Stimulated activated naive CD8-positive, alpha-beta T cell treated with anti-CD3 and anti-CD28 coated beads, Interleukin-15, Interleukin-2, amounts not matched to agents 100 ng/mL and 50 ng/mL, for 24 hours (primary cell): Measurements from ENCODE around the gene FCN3.

Source experiments
- H3K27ac Mint-ChIP-seq: one replicate; pipeline ENCODE4 v1.8.0; 2021; ENCODE audit warnings: mild to moderate bottlenecking, mixed read lengths
- H3K27me3 Mint-ChIP-seq: one replicate; pipeline ENCODE4 v1.8.0; 2021; ENCODE audit warnings: mixed read lengths
- H3K36me3 Mint-ChIP-seq: one replicate; pipeline ENCODE4 v1.8.0; 2021; ENCODE audit warnings: low read depth, mixed read lengths
- H3K4me1 Mint-ChIP-seq: one replicate; pipeline ENCODE4 v1.8.0; 2021; ENCODE audit warnings: low read depth, mixed read lengths
- H3K4me3 Mint-ChIP-seq: one replicate; pipeline ENCODE4 v1.8.0; 2021; ENCODE audit warnings: mild to moderate bottlenecking, mixed read lengths
- H3K9me3 Mint-ChIP-seq: one replicate; pipeline ENCODE4 v1.8.0; 2021; ENCODE audit warnings: mixed read lengths

The FCN3 gene

DNA sequence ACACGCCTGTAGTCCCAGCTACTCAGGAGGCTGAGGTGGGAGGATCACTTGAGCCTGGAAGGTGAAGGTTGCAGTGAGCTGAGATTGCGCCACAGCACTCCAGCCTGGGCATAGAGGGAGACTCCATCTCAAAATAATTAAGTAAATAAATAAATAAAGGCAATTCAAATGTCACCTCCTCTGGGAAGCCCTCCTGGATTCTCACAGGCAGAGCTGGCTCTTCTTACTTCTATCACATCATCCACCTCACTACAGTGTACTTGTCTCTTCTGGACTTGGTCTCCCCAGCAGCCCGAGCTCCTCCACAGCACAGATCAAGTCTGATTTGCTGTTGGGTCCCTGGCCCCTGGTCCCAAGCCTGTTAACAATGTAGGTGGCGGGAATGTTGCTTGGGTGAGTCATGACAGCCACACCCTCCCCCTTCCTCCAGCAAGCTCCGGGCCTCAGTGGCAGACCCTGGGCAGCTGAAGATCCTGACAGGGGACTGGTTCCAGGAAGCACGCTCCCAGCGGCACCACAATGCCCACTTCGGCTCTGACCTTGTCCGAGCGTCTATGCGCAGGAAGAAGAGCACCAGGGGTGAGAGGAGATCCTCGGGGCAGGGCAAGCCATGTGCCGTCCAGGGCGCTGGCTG lies 27.5 kb downstream of the FCN3 start:
- Mint-ChIP-seq H3K4me3 (no peak overlapping the region), H3K27me3 (no peaks in the 10 kb centered on the region), H3K9me3 (no peaks in the 10 kb centered on the region), H3K27ac (no peak overlapping the region), H3K36me3 (peaks cover 3% of the 10 kb centered on the region), H3K4me1 (peaks cover 33% of the 10 kb centered on the region)

DNA sequence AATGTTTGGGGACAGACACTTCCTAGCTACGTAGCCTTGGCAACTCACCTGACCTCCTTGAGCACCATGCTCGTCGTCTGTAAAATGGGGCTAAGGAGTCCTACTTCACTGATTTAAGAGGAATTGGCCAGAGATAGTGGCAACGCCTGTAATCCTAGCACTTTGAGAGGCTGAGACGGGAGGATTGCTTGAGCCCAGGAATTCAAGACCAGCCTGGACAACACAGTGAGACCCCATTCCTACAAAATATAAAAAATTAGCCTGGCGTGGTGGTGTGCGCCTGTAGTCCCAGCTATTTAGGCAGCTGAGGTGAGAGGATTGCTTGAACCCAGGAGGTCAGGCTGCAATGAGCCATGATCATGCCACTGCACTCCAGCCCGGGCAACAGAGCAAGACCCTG lies 28.3 kb downstream of the FCN3 start:
- H3K27me3 Mint-ChIP-seq: no peaks in the 10 kb centered on the region
- H3K4me3 Mint-ChIP-seq: no peak overlapping the region
- no peaks in the 10 kb centered on the region for H3K9me3 Mint-ChIP-seq
- H3K36me3 Mint-ChIP-seq: peaks cover 3% of the 10 kb centered on the region
- H3K4me1 Mint-ChIP-seq: peaks cover 39% of the 10 kb centered on the region
- H3K27ac Mint-ChIP-seq: peak overlapping the region; percentile 14

DNA sequence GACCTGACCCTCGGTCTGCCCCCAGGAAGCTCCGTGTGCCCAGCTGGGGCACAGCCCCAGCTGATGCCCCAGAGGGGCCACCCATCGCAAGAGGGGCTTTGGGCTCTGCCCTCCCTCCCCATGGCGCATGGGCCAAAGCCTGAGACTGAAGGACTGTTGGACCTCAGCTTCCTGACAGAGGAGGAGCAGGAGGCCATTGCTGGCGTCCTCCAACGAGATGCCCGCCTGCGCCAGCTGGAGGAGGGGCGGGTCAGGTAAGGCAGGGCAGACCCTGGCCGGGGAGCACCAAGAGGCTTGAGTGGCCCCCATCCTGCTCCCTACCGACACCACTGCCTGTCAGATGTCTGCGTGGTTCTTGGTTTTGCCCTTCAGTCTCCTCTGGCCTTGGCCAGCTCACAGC lies 29.4 kb downstream of the FCN3 start:
- H3K4me1 Mint-ChIP-seq: peaks cover 50% of the 10 kb centered on the region
- no peak overlapping the region for H3K4me3 Mint-ChIP-seq
- H3K9me3 Mint-ChIP-seq: no peaks in the 10 kb centered on the region
- H3K27me3 Mint-ChIP-seq: no peaks in the 10 kb centered on the region
- no peak overlapping the region for H3K27ac Mint-ChIP-seq
- peaks cover 3% of the 10 kb centered on the region for H3K36me3 Mint-ChIP-seq

DNA sequence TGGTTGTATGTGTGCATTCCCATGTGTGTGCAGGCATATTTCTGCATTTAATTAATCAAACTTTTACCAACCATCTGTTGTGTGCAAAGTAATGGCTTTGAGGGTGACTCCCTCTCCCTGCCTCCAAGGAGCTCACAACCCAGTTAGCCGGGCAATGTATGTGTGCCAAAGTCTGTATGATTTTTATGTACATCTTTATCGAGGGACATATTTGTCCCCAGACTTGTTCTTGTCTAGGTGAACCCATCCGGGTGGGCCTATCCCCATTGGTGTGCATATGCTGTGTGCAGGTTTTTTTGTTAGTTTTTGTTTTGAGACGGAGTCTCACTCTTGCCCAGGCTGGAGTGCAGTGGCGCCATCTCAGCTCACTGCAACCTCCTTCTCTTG lies 31.0 kb downstream of the FCN3 start:
- Mint-ChIP-seq H3K27ac (peak overlapping the region; percentile 87), H3K27me3 (no peaks in the 10 kb centered on the region), H3K36me3 (peaks cover 3% of the 10 kb centered on the region), H3K9me3 (no peaks in the 10 kb centered on the region), H3K4me1 (peaks cover 62% of the 10 kb centered on the region), H3K4me3 (peak overlapping the region; percentile 87)

DNA sequence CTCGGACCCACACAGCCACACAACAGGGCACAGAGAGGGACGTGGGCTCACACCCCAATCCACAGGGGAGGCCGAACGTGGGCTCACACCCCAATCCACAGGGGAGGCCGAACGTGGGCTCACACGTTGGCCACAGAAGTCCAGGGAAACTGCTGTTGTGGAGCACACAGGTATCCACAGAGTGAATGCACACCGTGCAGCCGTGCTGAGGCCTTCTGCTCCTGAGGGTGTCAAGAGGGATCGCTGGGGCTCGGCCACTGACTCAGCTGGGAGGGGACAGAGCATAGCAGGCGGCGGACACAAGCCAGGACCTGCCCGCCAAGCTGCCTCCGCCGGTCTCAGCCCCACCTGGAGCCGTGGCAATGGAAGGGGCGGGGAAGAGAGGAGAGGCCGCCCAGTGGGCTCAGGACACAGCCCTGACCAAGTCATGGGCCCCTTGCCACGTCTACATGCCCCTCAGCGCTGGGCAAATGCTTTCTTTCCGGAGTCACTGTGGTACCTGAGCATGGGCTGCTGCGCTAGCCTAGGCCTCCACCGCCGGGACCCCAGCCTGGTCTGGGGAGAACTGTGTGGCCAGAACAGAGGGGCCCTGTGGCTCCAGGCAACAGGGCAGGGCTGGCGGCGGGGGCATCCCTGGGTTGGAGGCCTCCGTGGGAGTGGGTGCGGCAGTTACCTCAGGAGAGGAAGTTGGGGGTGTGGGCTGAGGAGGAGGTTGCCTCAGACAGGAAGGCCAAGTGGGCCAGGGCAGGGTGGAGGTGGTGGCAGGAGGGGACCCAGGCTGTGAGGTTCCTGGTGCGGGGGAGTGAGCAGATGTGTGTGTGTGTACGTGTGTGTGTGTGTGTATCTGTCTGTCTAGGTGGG lies 31.6 kb downstream of the FCN3 start:
- peaks cover 62% of the 10 kb centered on the region for H3K4me1 Mint-ChIP-seq

DNA sequence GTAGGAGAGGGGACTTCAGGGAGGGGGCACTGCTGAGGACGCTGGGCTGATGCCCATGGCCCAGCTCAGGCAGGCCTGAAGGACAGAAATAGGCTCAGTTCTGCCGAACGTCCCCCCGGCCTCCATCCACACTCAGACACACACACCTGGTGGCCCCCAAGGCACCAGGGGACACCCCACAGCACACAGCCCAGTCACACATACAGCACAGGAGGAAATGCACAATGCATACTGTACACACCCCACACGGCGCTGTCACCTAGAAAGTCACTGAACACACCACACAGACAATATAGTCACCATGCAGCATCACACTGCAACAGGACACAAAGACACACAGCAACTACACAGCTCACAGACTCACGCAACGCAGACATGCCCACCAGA lies 32.2 kb downstream of the FCN3 start:
- no peaks in the 10 kb centered on the region for H3K9me3 Mint-ChIP-seq

More for the DNA sequence above, 31.6 kb downstream of the FCN3 start:
- H3K36me3 Mint-ChIP-seq: peaks cover 3% of the 10 kb centered on the region
- H3K27ac Mint-ChIP-seq: peak overlapping the region; percentile 87
- H3K27me3 Mint-ChIP-seq: no peaks in the 10 kb centered on the region
- H3K9me3 Mint-ChIP-seq: no peaks in the 10 kb centered on the region
- peak overlapping the region; percentile 87 for H3K4me3 Mint-ChIP-seq

DNA sequence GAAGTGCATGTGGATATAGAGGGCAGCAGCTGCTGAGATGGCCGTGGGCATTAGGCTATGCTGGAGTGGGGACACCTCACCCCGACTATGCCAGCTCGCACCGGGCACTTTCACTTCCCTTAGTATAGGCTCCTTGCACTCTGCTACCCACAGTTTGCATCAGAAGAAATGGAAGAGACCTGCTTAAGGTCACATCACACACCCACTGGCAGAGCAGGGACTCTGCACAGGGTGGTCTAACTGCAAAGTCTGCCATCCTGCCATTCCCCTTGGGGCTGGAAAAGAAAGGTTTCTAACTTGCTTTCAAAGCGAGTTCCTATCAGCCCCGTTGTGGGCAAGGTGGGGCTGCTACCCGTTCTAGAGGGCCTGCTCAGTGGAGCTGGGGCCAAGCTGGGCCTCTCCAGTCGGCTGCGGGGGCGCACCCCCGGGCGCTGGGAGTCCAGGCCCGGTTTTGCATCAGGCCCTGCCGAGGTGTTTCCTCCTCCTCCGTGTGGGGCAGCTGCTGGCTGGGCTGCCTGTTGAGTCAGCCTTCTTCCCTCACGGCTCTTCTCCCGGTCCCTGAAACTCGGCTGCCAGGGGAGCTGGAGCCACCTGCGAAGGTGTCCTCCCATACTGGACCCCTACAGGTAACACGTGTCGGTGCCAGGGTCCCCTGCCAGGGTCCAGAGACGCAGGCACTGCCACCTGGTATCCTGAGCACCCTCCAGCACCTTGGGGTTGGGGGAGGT lies 32.9 kb downstream of the FCN3 start, which contains the start of gene SYTL1:
Gene SYTL1 (plus strand): TSS at position 498 of the 728 bp plus-strand sequence. CDS start 3,313 bp downstream, outside the sequence.
- peaks cover 59% of the 10 kb centered on the region for H3K4me1 Mint-ChIP-seq
- H3K27ac Mint-ChIP-seq: peak within 1 kb of the TSS; percentile 87
- H3K4me3 Mint-ChIP-seq: peak within 1 kb of the TSS; percentile 87
- no peaks in the 10 kb centered on the region for H3K9me3 Mint-ChIP-seq
- no peaks in the 10 kb centered on the region for H3K27me3 Mint-ChIP-seq
- H3K36me3 Mint-ChIP-seq: peaks cover 2% of the 10 kb centered on the region

More for the DNA sequence above, 32.2 kb downstream of the FCN3 start:
- peak overlapping the region; percentile 87 for H3K4me3 Mint-ChIP-seq
- H3K27me3 Mint-ChIP-seq: no peaks in the 10 kb centered on the region
- peaks cover 62% of the 10 kb centered on the region for H3K4me1 Mint-ChIP-seq
- peaks cover 3% of the 10 kb centered on the region for H3K36me3 Mint-ChIP-seq
- H3K27ac Mint-ChIP-seq: peak overlapping the region; percentile 87

DNA sequence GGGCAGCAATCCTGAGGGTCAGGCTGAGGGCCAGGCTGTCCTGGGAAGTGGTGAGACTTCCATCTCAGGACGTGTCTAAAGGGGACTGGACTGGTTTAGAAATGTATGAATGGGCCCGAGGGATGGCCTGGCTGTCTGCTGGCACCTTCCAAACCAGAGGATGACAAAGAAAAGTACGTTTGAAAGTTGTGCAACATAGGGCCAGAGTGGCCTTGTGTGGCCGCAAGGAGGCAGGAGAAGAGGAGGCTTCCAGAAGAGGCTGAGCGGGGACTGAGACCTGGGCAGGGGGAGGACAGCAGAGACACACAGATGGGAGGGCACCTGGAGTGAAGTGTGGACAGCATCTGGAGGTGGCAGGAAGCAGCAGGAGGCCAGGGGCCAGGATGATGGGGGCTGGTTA lies 35.4 kb downstream of the FCN3 start:
- Mint-ChIP-seq H3K4me3 (no peak overlapping the region), H3K36me3 (peaks cover 19% of the 10 kb centered on the region)

DNA sequence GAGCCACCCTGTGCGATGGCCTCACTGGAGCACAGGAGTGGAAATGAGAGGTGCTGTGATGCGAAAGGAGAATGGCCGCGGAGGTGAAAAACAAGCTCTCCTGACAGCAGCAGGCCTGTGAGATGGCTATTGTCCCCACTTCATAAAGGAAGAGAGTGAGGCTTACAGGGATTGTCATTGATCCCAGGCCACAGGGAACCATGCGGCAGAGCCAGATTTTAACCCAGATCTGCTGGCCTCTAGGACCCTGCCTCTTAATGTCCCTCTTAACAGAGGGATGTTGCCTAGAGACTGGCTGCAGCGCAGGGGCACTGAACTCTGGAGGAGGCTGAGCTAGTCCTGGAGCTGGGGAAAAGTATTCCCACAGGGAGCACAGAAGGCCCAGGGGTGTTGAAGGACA lies 35.9 kb downstream of the FCN3 start:
- Mint-ChIP-seq H3K27ac (peak overlapping the region; percentile 17), H3K9me3 (no peaks in the 10 kb centered on the region), H3K27me3 (no peaks in the 10 kb centered on the region), H3K4me3 (no peak overlapping the region), H3K4me1 (peaks cover 49% of the 10 kb centered on the region), H3K36me3 (peaks cover 24% of the 10 kb centered on the region)

More for the DNA sequence above, 35.4 kb downstream of the FCN3 start:
- Mint-ChIP-seq H3K27ac (peak overlapping the region; percentile 26), H3K9me3 (no peaks in the 10 kb centered on the region), H3K27me3 (no peaks in the 10 kb centered on the region), H3K4me1 (peaks cover 54% of the 10 kb centered on the region)

DNA sequence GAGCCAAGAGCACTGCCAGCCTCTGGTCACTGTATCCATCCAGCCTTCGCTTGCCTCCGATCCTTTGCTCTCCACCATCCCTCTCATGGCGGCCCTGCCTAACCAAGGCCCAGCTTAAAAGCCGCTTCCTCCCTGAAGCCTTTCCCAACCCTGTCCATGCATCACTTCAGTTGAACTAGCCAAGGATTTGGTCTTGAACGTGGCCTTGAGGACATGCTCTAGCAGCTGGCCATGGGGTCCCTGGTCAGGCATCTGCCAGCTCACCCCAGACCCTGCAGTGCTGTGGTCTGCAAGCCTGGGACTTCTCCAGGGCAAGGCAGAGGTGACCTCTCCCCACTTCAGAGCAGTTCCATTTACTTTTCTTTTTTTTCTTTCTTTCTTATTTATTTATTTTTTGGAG lies 37.9 kb downstream of the FCN3 start:
- Mint-ChIP-seq H3K27ac (no peak overlapping the region), H3K9me3 (no peaks in the 10 kb centered on the region), H3K27me3 (no peaks in the 10 kb centered on the region), H3K4me1 (peaks cover 32% of the 10 kb centered on the region), H3K36me3 (peaks cover 29% of the 10 kb centered on the region), H3K4me3 (no peak overlapping the region)

DNA sequence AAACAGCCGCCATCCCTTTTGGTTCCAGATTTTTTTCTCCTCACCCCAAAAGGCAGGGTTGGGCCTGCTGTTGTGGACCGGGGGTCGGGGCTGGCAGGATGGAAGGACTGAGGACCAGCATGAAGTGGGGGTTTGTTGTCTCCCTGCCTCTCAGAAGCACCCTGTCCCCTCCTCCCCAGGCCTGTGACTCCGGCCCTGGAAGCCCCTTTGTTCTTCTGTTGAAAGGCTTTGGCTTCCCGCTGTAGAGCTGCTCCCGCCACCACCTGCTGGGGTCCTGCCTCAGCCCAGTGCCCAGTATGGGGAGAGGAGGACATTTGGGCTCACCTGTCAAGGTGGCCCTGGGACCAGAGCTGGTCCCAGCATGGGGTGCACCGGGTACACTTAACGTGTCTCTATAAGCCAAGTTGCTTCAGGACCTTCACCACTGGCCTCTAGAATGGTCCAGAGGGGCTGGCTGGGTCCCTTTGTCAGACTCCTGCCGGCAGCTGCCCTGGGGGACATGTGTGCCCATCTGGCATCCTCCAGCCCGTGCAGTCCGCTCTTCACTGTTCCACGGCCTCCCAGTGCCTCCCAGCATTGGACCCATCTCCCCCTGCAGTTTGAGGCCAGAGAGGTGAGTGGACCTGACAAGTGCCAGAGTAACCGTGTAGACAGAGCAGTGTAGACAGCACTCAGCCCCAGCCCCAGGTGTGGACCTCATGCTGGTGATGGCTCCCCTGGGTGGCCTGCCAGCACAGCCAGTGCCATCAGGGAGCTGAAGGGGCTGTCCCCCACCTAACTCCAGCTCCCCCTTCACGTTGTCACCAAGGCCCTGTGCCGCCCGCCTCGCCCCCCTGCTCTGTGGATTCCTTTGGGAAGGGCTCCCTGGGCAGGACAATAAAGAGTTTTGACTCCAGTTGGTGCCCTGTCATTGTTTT lies 38.9 kb downstream of the FCN3 start:
- Mint-ChIP-seq H3K27me3 (no peaks in the 10 kb centered on the region), H3K4me3 (no peak overlapping the region), H3K27ac (no peak overlapping the region), H3K36me3 (peaks cover 29% of the 10 kb centered on the region), H3K4me1 (peaks cover 25% of the 10 kb centered on the region), H3K9me3 (no peaks in the 10 kb centered on the region)

DNA sequence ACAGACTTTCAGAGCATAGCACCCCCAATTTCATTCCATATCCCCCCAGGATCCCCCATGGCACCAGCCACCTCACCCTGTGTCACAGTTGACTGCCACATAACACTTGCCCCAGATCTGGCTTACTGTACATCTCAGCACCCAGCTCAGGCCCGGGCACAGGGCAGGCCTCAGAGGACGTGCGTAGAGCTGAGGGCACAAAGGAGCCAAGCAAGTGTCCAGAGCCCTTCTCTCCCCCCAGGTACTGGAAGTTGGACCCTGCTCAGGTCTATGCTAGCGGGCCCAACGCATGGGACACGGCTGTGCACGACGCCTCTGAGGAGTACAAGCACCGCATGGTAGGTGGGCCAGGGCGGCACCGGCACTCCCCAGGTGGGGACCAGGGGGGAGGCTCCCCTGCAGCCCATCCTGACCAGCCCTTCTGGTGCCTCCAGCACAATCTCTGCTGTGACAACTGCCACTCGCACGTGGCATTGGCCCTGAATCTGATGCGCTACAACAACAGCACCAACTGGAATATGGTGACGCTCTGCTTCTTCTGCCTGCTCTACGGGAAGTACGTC lies 40.8 kb downstream of the FCN3 start:
- Mint-ChIP-seq H3K9me3 (no peaks in the 10 kb centered on the region), H3K36me3 (peaks cover 41% of the 10 kb centered on the region), H3K27me3 (no peaks in the 10 kb centered on the region), H3K4me1 (peaks cover 15% of the 10 kb centered on the region), H3K4me3 (no peak overlapping the region), H3K27ac (no peak overlapping the region)

DNA sequence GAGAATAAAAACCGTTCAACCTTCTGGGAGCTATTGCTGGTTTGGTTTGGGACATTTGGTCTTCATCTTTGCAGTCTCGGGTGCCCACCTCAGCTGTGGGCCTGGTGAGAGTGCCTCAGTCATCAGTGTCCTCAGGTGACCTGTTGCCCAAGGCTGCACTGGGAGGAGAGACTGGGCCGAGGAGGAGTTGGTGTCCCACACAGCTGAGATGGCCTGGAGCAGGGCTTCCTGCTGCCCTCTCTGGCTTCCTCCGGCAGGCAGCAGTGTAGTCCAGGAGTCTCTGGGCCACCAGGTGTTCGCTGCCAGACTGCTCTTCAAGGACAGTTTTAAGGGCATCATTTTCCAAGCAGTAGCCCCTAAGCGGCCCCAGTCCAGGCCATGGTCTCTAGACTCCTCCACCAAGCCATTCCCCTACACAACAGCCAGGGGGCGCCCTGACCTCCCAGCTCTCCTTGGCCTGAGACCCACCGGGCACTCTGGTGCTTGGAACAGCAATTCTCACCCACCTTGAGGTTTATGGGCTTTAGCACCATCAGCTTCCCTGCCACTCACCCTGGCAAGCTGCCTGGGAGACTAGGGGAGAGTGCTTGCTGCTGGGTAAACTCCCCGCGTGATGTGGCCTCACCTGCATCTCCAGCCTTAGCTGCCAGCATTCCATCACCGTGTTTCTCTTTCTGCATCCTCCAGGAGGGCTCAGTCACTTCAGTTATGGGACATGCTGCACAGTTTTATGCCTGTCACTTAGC lies 41.9 kb downstream of the FCN3 start:
- Mint-ChIP-seq H3K27me3 (no peaks in the 10 kb centered on the region), H3K4me1 (peaks cover 25% of the 10 kb centered on the region), H3K36me3 (peaks cover 48% of the 10 kb centered on the region), H3K27ac (no peak overlapping the region), H3K9me3 (no peaks in the 10 kb centered on the region), H3K4me3 (no peak overlapping the region)
